Mucosa of descending colon (tissue), 3 donors: Measurements from ENCODE around the gene SLC1A3. TPM values are rescaled to one million over a fixed set of nuclear protein-coding genes. Genes with fewer than 3 reads are reported as not detected.

Experiments used
- ATAC-seq: fragments of 200-7000 bp; cut with Tn5 transposase; one replicate; pipeline ENCODE4 v1.9.1; 2020; ENCODE audit warnings: mild to moderate bottlenecking, moderate library complexity
- DNase-seq, 3 donors: peaks; one replicate each; pipeline ENCODE4 v3.0.0-alpha.2; 2020
- H3K36me3 ChIP-seq: fragments of 200-600 bp; one replicate; pipeline ENCODE4 v1.8.0; 2021; ENCODE audit warnings: low read depth, mild to moderate bottlenecking
- H3K4me1 ChIP-seq: fragments of 200-600 bp; one replicate; pipeline ENCODE4 v1.8.0; 2021; ENCODE audit warnings: low read depth, mild to moderate bottlenecking
- H3K4me3 ChIP-seq: fragments of 200-600 bp; one replicate; pipeline ENCODE4 v1.8.0; 2021; ENCODE audit warnings: mild to moderate bottlenecking
- H3K9me3 ChIP-seq: fragments of 200-600 bp; one replicate; pipeline ENCODE4 v1.8.0; 2021; ENCODE audit warnings: mild to moderate bottlenecking
- CTCF ChIP-seq: fragments of 200-600 bp; IDR thresholded peaks from one replicate; pipeline ENCODE4 v1.8.0; 2022; ENCODE audit warnings: antibody characterized with exemption, mild to moderate bottlenecking
- intact Hi-C, 2 donors: fragments of 100-400 bp; cut with DNase I in 1 of 2; cut with micrococcal nuclease in 1 of 2; formaldehyde crosslinking; loops; one replicate each; pipeline versions ENCODE4 v1.11.0 to v1.11.1; 2022; cut with DNase I, micrococcal nuclease
- total RNA-seq, 3 donors: library from RNA; stranded (reverse); fragmentation: NEBNext Ultra II Directional in 2 of 3; extraction: Animal tissue kit (Norgen Biotek cat#: 25700) in 2 of 3; gene quantifications; one replicate each; pipeline versions ENCODE4 v1.2.1 to v1.2.4, GENCODE V29; 2021 to 2023
- donor health status: DM: no; HTN: no; CAD: no; lungs with moderate emphysema.
- donor health status: DM: no; HTN: no; CAD: no.
- donor health status: DM: no; HTN: yes; CAD: no.

Gene SLC1A3
- total RNA-seq, 3 donors from 2014 or later, result 0.67 to 10.2 (median 7.9) TPM

DNA sequence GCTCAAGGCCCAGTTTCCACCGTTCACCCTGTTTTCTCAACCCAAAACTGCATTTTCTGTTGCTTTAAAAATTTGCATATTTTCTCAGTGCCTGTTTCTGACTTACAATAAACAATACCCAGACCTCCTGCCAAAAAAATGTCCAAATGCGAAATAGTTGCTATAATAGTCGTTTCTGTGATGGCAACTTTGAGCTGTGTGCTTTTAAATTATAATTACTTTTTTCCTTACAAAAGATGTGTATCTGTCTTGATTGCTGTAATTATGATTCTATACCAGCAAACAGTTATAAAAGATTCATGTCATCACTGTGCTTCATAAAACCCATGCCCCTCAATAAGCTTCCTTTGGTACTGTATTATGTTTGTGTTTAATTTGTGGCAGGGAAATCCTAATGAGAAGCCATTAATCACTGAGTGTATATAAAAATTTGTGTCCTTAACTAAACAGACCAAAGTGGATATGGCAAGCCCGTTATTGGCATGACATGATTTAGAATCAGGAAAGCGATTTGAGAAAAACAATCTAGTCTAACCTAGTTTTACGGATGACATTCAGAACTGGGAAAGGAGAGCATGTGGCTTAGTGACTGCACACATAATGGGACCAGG lies 5.4 kb upstream of the SLC1A3 start:
- Histone ChIP-seq H3K36me3 (no peaks in the 10 kb centered on the region), H3K4me3 (no peak overlapping the region), H3K9me3 (no peaks in the 10 kb centered on the region), H3K4me1 (peaks cover 4% of the 10 kb centered on the region)
- DNase-seq (no peak), ATAC-seq (no peak)
- intact Hi-C loops, result no loop called here
- TF ChIP-seq CTCF, result no peak

GRCh38 chr5:36602704-36603321 lies 3.6 kb upstream of the SLC1A3 start:
- no peak for ATAC-seq
- Histone ChIP-seq H3K4me3 (no peak overlapping the region), H3K9me3 (no peaks in the 10 kb centered on the region), H3K4me1 (peaks cover 7% of the 10 kb centered on the region), H3K36me3 (no peaks in the 10 kb centered on the region)
- DNase-seq, result no peak
- TF ChIP-seq CTCF, result no peak
- intact Hi-C loops, result no loop called here

DNA sequence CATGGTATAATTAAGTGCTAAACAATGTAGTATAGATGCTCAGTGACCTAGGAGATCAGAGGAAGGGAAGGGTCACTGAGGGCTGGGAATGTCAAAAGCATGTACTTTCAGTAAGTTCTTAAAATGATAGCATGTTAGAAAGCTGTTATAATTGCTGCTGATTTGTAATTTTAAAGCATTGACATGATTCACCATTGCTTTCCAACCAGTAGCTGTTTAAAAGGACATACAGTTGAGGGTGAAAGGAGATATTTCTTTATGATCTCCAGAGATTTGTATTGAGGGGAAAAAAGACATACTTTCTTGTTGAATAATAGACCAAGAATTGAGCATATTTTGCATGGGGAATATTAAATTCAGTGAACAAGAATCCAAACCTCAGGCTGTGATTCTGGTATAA lies 1.2 kb upstream of the SLC1A3 start:
- H3K4me3 ChIP-seq, result no peak overlapping the region
- peaks cover 7% of the 10 kb centered on the region for H3K4me1 ChIP-seq
- ATAC-seq, result no peak
- TF ChIP-seq CTCF, result no peak
- no peaks in the 10 kb centered on the region for H3K36me3 ChIP-seq
- intact Hi-C loops, result no loop called here
- DNase-seq, result no peak
- no peaks in the 10 kb centered on the region for H3K9me3 ChIP-seq

GRCh38 chr5:36606036-36606427 lies 374 bp upstream of the SLC1A3 start:
- Histone ChIP-seq H3K4me1 (peaks cover 7% of the 10 kb centered on the region), H3K4me3 (no peak overlapping the region), H3K9me3 (no peaks in the 10 kb centered on the region), H3K36me3 (no peaks in the 10 kb centered on the region)
- intact Hi-C loops, result no loop called here
- TF ChIP-seq CTCF, result no peak
- ATAC-seq, result no peak
- DNase-seq, result no peak

GRCh38 chr5:36607114-36607571 lies 737 bp downstream of the SLC1A3 start:
- Histone ChIP-seq H3K4me1 (peaks cover 7% of the 10 kb centered on the region), H3K36me3 (no peaks in the 10 kb centered on the region), H3K9me3 (no peaks in the 10 kb centered on the region), H3K4me3 (no peak overlapping the region)
- no peak for DNase-seq
- no peak for ATAC-seq
- TF ChIP-seq CTCF, result no peak
- intact Hi-C loops, result no loop called here
